ENCODE measurements around the gene WSB1. TPM values are rescaled to one million over a fixed set of nuclear protein-coding genes. Genes with fewer than 3 reads are reported as not detected.

The WSB1 gene
- total and polyA plus RNA-seq, 9 of the 15 experiments (the other 6 are each of a cell fraction or from before 2014, with no cell fraction given): 22.8 to 229 (median 81.1) TPM

DNA sequence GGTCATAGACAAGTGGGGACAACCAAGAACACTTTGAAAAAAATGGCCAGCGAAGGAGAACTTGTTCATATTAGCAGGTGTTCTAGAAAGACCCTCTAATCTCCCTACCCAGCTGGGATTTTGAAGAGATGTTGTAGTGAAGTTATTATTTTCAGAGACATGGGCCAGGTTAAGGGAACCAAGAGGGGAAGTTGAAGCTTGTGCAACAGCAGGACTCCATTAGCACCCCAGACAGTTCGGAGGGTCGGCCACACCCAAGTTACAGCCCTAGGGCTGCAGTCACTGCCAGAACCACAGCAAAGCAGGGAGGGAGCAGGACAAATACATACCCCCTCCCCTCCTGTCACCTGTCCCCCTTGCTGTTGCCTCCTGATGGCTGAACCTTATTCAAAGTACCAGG lies 42.3 kb downstream of the WSB1 start (continued):
- peak; percentile 37 for TF ChIP-seq PRDM10 (IDR thresholded peaks at IDR 0.05; ENCODE audit: partially characterized antibody)
- TF ChIP-seq SMAD4 (CRISPR knock-in tag; conservative IDR thresholded peaks at IDR 0.05): 0 out of 2 replicates have a peak, but pooled peaks have one; percentile 23
- TF ChIP-seq ZNF589 (CRISPR knock-in tag; IDR thresholded peaks at IDR 0.05; ENCODE audit: low read depth): peak; percentile 27; the same call in 1 of the 2 replicates
- peak; percentile 12; the same call in 1 of the 2 replicates for TF ChIP-seq ARID1B (IDR thresholded peaks at IDR 0.05)
- no peak for TF ChIP-seq POLR2A (conservative IDR thresholded peaks at IDR 0.05)
- TF ChIP-seq ARHGAP35 (IDR thresholded peaks at IDR 0.05; ENCODE audit: partially characterized antibody): no peak
- no peak for TF ChIP-seq POLR3A (IDR thresholded peaks at IDR 0.05; ENCODE audit: borderline replicate concordance, extremely low read depth, insufficient read depth, insufficient read length)
- TF ChIP-seq ZBTB7A (IDR thresholded peaks at IDR 0.05; ENCODE audit: borderline replicate concordance, control insufficient read depth, low read depth, low read length): peak; percentile 20; the same call in 1 of the 2 replicates
- no peak for TF ChIP-seq CTBP1 (IDR thresholded peaks at IDR 0.05; ENCODE audit: borderline replicate concordance)
- peak; percentile 62; the same call in 1 of the 2 replicates for TF ChIP-seq SPI1 (IDR thresholded peaks at IDR 0.05; ENCODE audit: borderline replicate concordance, low read depth, low read length)
